ENCODE results near the gene PDS5B. TPM values are rescaled to one million over a fixed set of nuclear protein-coding genes. Genes with fewer than 3 reads are reported as not detected.

The PDS5B gene
- total and polyA plus RNA-seq, 9 of the 15 experiments (the other 6 are each of a cell fraction or from before 2014, with no cell fraction given), result 6.2 to 23.7 (median 13.1) TPM

DNA sequence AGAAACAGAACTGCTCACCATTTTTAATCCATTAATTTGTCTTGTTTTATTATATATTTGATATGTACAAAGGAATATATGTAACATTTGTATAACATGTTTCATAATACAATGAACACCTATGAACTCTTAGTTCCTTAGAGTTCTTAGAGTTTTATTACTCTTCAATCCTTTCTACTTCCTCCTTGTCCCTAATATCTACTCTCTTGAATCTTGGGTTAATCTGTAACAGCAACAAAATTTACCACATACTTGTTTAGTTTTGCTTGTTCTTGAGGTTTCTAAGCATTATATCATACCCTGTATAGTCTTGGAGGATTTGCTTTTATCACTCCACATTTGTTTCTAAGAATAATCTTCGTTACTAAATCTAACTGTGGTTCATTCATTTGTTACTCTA is 151.4 kb downstream of the PDS5B start:
- no peak for ATAC-seq
- Histone ChIP-seq H2AFZ (ENCODE audit: low read depth, low read length) (no peak overlapping the region), H4K20me1 (replicated peaks; ENCODE audit: control insufficient read depth, insufficient read depth, low read length) (no peaks in the 10 kb centered on the region), H3K9me1 (ENCODE audit: control insufficient read depth, insufficient read depth, low read length) (no peaks in the 10 kb centered on the region), H3K4me2 (ENCODE audit: insufficient read depth, low read length) (no peak overlapping the region), H3K9ac (ENCODE audit: insufficient read depth in 1 of 2, low read depth in 2 of 2, low read length in 2 of 2) (no peak overlapping the region), H3K27ac (ENCODE audit: extremely low read depth, low read depth, low read length) (no peak overlapping the region), H3K4me1 (replicated peaks in 1 of 2; ENCODE audit: control insufficient read depth in 2 of 2, insufficient read depth in 2 of 2, low read length in 2 of 2) (no peaks in the 10 kb centered on the region), H3K79me2 (ENCODE audit: control insufficient read depth, insufficient read depth, low read length) (no peaks in the 10 kb centered on the region), H3K36me3 (ENCODE audit: control insufficient read depth, insufficient read depth, low read length) (peaks cover 9% of the 10 kb centered on the region; the same call in 1 of the 3 replicates), H3K27me3 (ENCODE audit: control insufficient read depth in 2 of 2, insufficient read depth in 2 of 2, low read length in 2 of 2) (no peaks in the 10 kb centered on the region), H3K4me3 (no peak overlapping the region), H3K9me3 (replicated peaks; ENCODE audit: control insufficient read depth, insufficient read depth, low read depth, low read length) (no peaks in the 10 kb centered on the region)
- 100% methylated on average over 1 of the region's 1 CpG for WGBS (ENCODE audit: insufficient coverage, low coverage, missing lambda C conversion rate)
- POLR2A ChIA-PET, result no interaction called here
- no TSS peak for BruUV-seq (replicated peaks)
- FAIRE-seq, result no peak
- CTCF ChIA-PET (ENCODE audit: low intra/inter-chr PET ratio), result no interaction called here
- intact Hi-C loops (cut with micrococcal nuclease) (no loop called here), in situ Hi-C loops (cut with MboI) (no loop called here)
- TF ChIP-seq ZNF436 (CRISPR knock-in tag; IDR thresholded peaks at IDR 0.05) (no peak), CHCHD3 (CRISPR knock-in tag; IDR thresholded peaks at IDR 0.05) (no peak), ZBTB43 (CRISPR knock-in tag; IDR thresholded peaks at IDR 0.05) (no peak)
- TF ChIP-seq, protein P1, sequence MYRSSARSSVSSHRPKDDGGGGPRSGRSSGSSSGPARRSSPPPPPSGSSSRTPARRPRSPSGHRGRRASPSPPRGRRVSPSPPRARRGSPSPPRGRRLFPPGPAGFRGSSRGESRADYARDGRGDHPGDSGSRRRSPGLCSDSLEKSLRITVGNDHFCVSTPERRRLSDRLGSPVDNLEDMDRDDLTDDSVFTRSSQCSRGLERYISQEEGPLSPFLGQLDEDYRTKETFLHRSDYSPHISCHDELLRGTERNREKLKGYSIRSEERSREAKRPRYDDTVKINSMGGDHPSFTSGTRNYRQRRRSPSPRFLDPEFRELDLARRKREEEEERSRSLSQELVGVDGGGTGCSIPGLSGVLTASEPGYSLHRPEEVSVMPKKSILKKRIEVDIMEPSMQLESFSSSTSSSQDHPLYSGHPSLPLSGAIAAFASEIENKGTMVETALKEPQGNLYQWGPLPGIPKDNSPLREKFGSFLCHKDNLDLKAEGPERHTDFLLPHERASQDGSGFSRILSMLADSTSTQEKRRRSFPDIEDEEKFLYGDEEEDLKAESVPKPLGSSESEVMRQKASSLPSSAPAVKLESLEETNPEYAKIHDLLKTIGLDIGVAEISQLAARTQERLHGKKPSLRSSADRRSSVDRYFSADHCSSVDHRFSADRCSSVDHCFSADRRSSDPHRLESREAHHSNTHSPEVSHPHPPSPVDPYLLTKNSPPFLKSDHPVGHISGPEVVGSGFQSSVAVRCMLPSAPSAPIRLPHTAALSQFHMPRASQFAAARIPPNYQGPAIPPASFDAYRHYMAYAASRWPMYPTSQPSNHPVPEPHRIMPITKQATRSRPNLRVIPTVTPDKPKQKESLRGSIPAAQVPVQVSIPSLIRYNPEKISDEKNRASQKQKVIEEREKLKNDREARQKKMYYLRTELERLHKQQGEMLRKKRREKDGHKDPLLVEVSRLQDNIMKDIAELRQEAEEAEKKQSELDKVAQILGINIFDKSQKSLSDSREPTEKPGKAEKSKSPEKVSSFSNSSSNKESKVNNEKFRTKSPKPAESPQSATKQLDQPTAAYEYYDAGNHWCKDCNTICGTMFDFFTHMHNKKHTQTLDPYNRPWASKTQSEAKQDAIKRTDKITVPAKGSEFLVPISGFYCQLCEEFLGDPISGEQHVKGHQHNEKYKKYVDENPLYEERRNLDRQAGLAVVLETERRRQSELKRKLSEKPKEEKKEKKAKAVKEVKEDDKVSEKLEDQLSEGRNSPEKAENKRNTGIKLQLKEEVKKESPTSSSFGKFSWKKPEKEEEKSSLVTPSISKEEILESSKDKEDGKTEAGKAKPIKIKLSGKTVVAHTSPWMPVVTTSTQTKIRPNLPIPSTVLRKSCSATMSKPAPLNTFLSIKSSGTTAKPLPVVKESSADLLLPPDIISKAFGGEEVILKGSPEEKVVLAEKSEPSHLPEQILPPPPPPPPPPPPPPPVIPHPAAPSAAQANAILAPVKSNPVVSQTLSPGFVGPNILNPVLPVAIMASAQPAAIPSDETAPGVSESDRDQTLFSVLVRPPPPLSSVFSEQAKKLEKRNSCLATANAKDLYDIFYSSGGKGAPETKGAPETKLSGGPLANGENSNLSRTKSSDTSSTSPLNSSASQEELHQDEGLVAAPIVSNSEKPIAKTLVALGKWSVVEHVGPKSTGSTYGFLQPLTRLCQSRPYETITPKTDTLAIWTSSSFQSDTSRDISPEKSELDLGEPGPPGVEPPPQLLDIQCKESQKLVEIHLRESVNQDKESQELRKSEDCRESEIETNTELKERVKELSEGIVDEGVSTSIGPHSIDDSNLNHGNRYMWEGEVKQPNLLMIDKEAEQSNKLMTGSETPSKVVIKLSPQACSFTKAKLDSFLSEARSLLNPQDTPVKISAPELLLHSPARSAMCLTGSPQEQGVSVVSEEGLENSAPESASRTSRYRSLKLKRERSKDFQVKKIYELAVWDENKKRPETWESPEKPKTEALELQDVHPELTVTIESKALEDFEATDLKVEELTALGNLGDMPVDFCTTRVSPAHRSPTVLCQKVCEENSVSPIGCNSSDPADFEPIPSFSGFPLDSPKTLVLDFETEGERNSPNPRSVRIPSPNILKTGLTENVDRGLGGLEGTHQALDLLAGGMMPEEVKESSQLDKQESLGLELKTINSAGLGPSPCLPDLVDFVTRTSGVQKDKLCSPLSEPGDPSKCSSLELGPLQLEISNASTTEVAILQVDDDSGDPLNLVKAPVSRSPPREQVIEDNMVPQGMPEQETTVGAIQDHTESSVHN (IDR thresholded peaks at IDR 0.05; ENCODE audit: borderline replicate concordance in 1 of 2, low read depth in 1 of 2), result no peak
- DNase-seq (ENCODE audit: extremely low read depth in 1 of 4, low spot score in 3 of 4), result no peak
